HFFc6 (cell line): Measurements from ENCODE around the gene CLASRP. TPM values are rescaled to one million over a fixed set of nuclear protein-coding genes. Genes with fewer than 3 reads are reported as not detected.

Experiments
- DNase-seq: peaks from one replicate; pipeline ENCODE4 v3.0.0-alpha.2; 2018
- H3K27ac Mint-ChIP-seq: 2 replicates; pipeline ENCODE4 v1.8.0; 2020; ENCODE audit warnings: mild to moderate bottlenecking, mixed read lengths
- H3K27me3 Mint-ChIP-seq: 2 replicates; pipeline ENCODE4 v1.8.0; 2021; ENCODE audit warnings: mild to moderate bottlenecking, moderate library complexity, mixed read lengths; ENCODE audit not compliant: insufficient read depth
- H3K36me3 Mint-ChIP-seq: 2 replicates; pipeline ENCODE4 v1.8.0; 2021; ENCODE audit warnings: low read depth, mixed read lengths
- H3K4me1 Mint-ChIP-seq: 2 replicates; pipeline ENCODE4 v1.8.0; 2020; ENCODE audit warnings: low read depth, mixed read lengths
- H3K4me3 Mint-ChIP-seq: 2 replicates; pipeline ENCODE4 v1.8.0; 2020; ENCODE audit warnings: mild to moderate bottlenecking, moderate library complexity, mixed read lengths
- H3K9me3 Mint-ChIP-seq: 2 replicates; pipeline ENCODE4 v1.8.0; 2020; ENCODE audit warnings: mild to moderate bottlenecking, mixed read lengths
- CTCF ChIP-seq: fragments of 200-600 bp; sonication (generic); IDR thresholded peaks from 2 replicates; pipeline ENCODE4 v1.5.0; 2021; ENCODE audit warnings: antibody characterized with exemption, mild to moderate bottlenecking
- long read RNA-seq: library from polyadenylated mRNA; unstranded; transcript quantifications from one replicate; pipeline ENCODE4 v2.0.0, GENCODE V29; 2019
- total RNA-seq, 6 experiments: library from RNA; stranded (reverse); fragmentation: NEBNext Ultra II Directional; extraction: Animal tissue kit (Norgen Biotek cat#: 25700); gene quantifications; 2 replicates in 1 of 6; 3 replicates in 5 of 6; pipeline ENCODE4 v1.2.3, GENCODE V29; 2021

Gene CLASRP, protein sequence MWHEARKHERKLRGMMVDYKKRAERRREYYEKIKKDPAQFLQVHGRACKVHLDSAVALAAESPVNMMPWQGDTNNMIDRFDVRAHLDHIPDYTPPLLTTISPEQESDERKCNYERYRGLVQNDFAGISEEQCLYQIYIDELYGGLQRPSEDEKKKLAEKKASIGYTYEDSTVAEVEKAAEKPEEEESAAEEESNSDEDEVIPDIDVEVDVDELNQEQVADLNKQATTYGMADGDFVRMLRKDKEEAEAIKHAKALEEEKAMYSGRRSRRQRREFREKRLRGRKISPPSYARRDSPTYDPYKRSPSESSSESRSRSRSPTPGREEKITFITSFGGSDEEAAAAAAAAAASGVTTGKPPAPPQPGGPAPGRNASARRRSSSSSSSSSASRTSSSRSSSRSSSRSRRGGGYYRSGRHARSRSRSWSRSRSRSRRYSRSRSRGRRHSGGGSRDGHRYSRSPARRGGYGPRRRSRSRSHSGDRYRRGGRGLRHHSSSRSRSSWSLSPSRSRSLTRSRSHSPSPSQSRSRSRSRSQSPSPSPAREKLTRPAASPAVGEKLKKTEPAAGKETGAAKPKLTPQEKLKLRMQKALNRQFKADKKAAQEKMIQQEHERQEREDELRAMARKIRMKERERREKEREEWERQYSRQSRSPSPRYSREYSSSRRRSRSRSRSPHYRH
- 10 to 100 TPM; 29.9 to 42.9 (median 37.3) TPM for total RNA-seq
- long read RNA-seq, partial matches to known transcripts = 1 of 8 reads
- long read RNA-seq, other reads (novel, unspliced or antisense) = 3 of 8 reads

GRCh38 chr19:45038931-45039893 lies at the start of gene CLASRP:
Gene CLASRP, plus strand, starts transcription at chr19:45039045. Its CDS starts 1,168 bp downstream, at chr19:45040213.
- Mint-ChIP-seq H3K27ac (peak within 1 kb of the TSS; percentile 97), H3K36me3 (peaks cover 19% of the 10 kb centered on the region), H3K9me3 (no peaks in the 10 kb centered on the region), H3K4me3 (peak within 1 kb of the TSS; percentile 92), H3K27me3 (no peaks in the 10 kb centered on the region; the same call in 1 of the 2 replicates), H3K4me1 (peaks cover 23% of the 10 kb centered on the region)
- peak; percentile 83 for DNase-seq
- TF ChIP-seq CTCF = no peak; the same call in 1 of the 2 replicates

DNA sequence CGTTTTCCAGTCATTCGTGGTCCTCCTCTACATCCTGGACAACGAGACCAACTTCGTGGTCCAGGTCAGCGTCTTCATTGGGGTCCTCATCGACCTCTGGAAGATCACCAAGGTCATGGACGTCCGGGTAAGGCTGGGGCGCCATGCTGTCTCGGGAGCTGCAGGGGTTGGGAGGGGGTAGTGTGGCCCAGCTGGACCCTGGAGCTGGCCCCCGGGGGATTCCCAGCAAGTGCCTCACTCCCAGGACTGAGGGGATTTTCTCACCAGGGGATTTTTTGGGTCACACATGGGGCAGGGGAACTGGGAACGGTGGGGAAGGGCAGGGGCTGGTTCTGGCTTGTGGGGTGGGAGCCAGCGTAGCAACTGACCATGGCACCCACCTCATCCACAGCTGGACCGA lies 48.4 kb upstream of the CLASRP start:
- Mint-ChIP-seq H3K4me1 (no peaks in the 10 kb centered on the region), H3K9me3 (no peaks in the 10 kb centered on the region), H3K36me3 (peaks cover 5% of the 10 kb centered on the region; the same call in 1 of the 2 replicates), H3K4me3 (no peak overlapping the region), H3K27me3 (peaks cover 7% of the 10 kb centered on the region), H3K27ac (no peak overlapping the region)
- TF ChIP-seq CTCF = no peak
- no peak for DNase-seq

DNA sequence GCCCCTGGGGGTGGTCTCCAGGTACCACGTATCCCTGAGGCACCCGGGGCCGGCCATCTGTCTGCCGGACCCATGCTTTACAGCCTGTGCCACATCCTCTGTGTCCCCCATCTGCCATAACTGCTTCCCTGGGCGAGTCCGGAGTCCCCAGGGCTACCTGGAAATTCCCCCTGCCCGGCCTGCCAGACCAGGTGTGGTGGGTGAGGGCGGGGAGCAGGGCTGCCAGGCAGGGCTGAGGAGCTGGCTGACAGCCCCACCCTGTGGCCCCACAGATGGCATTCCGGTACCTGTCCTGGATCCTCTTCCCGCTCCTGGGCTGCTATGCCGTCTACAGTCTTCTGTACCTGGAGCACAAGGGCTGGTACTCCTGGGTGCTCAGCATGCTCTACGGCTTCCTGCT lies 47.9 kb upstream of the CLASRP start:
- Mint-ChIP-seq H3K27me3 (peaks cover 7% of the 10 kb centered on the region), H3K27ac (no peak overlapping the region), H3K36me3 (peaks cover 5% of the 10 kb centered on the region; the same call in 1 of the 2 replicates), H3K4me1 (no peaks in the 10 kb centered on the region), H3K4me3 (no peak overlapping the region), H3K9me3 (no peaks in the 10 kb centered on the region)
- TF ChIP-seq CTCF = no peak
- no peak for DNase-seq

DNA sequence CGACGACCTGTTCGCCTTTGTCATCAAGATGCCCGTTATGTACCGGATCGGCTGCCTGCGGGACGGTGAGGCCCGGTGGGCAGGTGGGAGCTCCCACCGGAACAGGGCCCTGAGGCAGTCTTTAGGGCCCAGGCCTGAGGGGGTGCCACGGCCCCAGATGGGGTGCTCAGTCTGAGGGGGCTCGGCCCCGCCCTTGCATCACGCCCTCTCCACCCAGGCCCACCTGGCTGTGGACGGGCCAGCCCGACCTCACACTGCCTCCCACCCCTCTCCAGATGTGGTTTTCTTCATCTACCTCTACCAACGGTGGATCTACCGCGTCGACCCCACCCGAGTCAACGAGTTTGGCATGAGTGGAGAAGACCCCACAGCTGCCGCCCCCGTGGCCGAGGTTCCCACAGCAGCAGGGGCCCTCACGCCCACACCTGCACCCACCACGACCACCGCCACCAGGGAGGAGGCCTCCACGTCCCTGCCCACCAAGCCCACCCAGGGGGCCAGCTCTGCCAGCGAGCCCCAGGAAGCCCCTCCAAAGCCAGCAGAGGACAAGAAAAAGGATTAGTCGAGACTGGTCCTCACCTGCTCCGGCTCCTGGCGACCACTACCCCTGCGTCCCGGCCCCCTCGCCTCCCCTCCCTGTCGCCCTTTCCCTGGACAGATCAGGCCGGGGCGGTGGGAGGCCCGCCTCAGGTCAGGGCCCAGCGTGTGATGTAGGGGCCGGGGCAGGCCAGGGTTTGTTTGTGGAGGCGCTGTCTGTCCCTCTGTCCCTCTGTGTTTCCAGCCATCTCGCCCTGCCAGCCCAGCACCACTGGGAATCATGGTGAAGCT lies 46.3 kb upstream of the CLASRP start:
- Mint-ChIP-seq H3K9me3 (no peaks in the 10 kb centered on the region), H3K27me3 (peaks cover 5% of the 10 kb centered on the region), H3K4me1 (no peaks in the 10 kb centered on the region), H3K27ac (no peak overlapping the region), H3K4me3 (no peak overlapping the region), H3K36me3 (peaks cover 5% of the 10 kb centered on the region; the same call in 1 of the 2 replicates)
- no peak for DNase-seq
- no peak for TF ChIP-seq CTCF
